Measurements from ENCODE around the gene KRT31.

- no peak for TF ChIP-seq POLR2A (IDR thresholded peaks at IDR 0.05)
- no peak for TF ChIP-seq CTCF (IDR thresholded peaks at IDR 0.05)
- TF ChIP-seq EP300 (IDR thresholded peaks at IDR 0.05), result no peak
These were observed 6.9 kb downstream of the KRT31 start for GRCh38 chr17:41390411-41390938.
